TTC549 (cell line): ENCODE data around the gene GALR2.

Experiments used
- FAIRE-seq: peaks from 2 replicates; lab custom pipeline; 2012; peaks lifted over from hg19 to GRCh38; lab: Jason Lieb, UNC

The GALR2 gene

GRCh38 chr17:76095943-76096342 lies 21.4 kb downstream of the GALR2 start:
- no peak for FAIRE-seq

DNA sequence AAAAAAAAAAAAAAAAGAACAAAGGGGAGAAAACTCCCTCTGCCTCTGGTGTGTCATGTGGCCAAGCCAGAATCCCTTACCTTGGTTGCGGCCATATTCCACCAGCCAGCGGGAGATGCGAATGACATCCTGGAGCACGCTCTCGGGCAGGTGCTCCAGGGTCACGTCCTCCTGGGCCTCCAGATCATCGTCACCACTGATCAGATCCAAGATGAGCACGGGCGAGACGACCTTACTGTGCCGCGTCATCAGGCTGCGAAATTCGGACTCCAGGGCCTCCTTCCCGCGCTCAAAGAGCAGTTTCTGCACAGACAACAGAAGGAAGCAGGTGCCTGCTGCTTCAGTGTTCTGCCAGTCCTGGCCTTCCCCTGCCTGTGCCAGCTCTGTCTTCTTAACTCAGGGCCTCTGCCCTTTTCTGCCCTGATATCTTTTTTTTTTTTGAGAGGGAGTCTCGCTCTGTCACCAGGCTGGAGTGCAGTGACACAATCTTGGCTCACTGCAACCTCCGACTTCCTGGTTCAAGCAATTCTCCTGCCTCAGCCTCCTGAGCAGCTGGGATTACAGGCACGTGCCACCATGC lies 23.2 kb downstream of the GALR2 start:
- no peak for FAIRE-seq

GRCh38 chr17:76102944-76103273 lies 28.3 kb downstream of the GALR2 start:
- no peak for FAIRE-seq

DNA sequence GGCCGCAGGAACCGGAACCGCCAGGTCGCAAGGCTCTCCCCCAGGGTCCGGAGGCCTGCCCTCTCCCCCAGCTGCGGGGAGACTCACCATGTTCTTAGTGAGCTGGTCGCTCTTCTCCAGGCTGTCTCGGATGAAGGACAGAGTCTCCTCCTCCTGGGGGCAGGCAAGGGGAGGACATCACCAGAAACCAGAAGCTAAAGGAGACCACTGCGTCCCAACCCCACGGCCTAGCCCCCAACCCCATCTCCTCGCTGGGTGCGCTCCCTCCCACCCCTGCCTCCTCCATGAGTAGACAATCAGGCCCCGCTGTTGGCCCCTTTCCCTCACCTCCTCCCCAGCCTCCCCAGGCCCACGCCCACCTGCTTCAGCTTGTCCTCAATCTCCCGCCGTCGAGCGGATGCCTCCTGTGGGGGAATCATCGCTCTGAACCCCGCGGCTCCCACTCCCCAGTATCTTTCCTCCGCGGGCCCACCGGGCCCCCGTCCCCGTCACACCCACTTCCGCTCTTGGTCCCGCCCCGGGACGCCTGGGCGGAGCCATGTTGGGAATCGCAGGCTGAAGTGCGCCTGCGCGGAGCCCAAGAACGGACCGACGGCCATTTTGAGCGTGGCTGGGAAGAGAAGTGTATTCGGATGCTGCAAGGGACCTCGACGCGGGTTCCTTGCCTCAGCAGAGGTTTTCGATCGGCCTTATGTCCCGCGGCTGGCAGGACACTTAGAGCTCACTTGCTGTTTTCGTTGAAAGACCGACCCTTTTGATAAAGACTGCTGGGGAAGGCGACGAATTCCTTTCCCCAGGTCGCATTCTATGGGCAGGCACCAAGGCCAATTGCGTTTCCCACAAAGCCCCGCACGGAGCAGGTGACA lies 28.9 kb downstream of the GALR2 start, which contains the start of gene EXOC7:
EXOC7 (minus strand) TSS at position 514 of the 866 bp plus-strand sequence; CDS start at position 419, 95 bp downstream.
- no peak for FAIRE-seq

- no peak for FAIRE-seq
These were observed 29.7 kb downstream of the GALR2 start for GRCh38 chr17:76104140-76104895.

GRCh38 chr17:76104896-76105231 lies 30.3 kb downstream of the GALR2 start:
- FAIRE-seq: no peak

GRCh38 chr17:76106703-76107102 lies 32.1 kb downstream of the GALR2 start:
- FAIRE-seq: no peak

- no peak for FAIRE-seq
These were observed 32.9 kb downstream of the GALR2 start for GRCh38 chr17:76107509-76107908.

- no peak for FAIRE-seq
These were observed 37.4 kb downstream of the GALR2 start for GRCh38 chr17:76111956-76112355.

DNA sequence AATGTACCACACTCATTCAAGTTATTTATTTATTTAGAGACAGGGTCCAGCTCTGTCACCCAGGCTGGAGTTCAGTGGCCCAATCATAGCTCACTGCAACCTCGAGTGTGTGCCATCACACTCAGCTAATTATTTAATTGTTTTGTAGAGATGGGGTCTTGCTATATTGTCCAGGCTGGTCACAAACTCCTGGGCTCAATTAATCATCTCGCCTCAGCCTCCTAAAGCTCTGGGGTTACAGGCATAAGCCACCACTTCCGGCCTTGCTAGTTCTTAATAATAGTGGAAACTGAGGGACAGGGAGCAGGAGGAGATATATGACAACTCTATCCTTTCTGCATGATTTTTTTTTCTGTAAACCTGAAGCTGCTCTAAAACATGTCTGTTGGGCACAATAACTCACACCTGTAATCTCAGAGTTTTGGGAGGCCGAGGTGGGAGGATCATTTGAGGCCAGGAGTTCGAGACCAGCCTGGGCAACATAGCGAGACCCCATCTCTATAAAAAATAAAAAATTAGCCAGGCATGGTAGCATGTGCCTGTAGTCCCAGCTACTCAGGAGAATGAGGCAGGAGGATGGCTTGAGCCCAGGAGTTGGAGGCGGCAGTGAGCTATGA lies 40.7 kb downstream of the GALR2 start:
- FAIRE-seq: no peak

GRCh38 chr17:76119409-76120371 lies 45.1 kb downstream of the GALR2 start:
- no peak for FAIRE-seq

DNA sequence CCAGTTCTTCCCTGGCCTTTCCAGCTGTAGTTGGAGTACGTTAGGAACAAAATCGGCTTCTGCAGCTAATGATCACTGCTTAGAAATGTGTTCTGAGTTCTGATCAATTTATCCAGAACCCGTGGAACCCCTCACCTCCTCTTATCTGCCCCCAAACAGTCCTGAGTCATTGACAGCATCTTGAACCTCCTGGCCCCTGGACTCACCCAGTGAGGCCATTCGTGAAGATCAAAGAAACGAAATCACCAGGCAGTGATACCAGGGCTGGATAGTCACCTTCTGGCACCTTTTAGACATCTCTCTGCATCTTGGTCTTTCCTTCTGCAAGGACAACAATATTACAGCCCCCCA lies 46.1 kb downstream of the GALR2 start:
- FAIRE-seq: no peak

DNA sequence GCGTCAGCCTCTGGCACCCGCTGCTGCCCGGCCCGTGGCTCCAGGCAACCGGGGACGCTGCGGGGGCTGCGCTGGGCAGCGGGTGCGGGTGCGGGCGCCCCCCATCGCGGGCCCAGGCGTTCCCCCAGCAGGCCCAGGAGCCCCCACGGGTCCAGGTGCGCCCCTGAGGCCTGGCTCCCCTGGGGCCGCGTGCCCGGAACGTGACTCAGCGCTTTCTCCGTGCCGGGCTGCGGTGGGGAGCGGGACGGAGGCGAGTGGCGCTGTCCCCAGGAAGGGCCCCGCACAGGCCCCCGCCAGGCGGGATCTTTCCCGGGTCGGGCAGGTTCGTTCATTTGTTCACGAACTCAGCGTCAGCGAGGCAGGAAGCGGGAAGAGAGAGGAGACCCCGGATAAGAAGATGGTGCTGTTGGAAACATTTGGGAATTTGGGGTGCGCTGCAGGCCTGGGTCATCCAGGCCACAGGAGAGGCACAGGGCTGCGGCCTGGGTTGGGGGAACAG lies 47.4 kb downstream of the GALR2 start:
- FAIRE-seq: no peak

GRCh38 chr17:76122431-76123190 lies 48.0 kb downstream of the GALR2 start:
- FAIRE-seq: no peak

DNA sequence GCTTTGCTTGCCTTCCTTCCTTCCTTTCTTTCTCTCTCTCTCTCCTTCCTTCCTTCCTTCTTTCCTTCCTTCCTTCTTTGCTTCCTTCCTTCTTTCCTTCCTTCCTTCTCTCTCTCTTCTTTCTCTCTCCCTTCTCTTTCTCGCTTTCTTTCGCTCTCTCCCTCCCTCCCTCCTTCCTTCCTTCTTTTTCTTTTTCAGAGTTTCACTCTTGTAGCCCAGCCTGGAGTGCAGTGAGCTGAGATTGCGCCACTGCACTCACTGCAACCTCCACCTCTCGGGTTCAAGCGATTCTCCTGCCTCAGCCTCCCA lies 48.6 kb downstream of the GALR2 start:
- no peak for FAIRE-seq

DNA sequence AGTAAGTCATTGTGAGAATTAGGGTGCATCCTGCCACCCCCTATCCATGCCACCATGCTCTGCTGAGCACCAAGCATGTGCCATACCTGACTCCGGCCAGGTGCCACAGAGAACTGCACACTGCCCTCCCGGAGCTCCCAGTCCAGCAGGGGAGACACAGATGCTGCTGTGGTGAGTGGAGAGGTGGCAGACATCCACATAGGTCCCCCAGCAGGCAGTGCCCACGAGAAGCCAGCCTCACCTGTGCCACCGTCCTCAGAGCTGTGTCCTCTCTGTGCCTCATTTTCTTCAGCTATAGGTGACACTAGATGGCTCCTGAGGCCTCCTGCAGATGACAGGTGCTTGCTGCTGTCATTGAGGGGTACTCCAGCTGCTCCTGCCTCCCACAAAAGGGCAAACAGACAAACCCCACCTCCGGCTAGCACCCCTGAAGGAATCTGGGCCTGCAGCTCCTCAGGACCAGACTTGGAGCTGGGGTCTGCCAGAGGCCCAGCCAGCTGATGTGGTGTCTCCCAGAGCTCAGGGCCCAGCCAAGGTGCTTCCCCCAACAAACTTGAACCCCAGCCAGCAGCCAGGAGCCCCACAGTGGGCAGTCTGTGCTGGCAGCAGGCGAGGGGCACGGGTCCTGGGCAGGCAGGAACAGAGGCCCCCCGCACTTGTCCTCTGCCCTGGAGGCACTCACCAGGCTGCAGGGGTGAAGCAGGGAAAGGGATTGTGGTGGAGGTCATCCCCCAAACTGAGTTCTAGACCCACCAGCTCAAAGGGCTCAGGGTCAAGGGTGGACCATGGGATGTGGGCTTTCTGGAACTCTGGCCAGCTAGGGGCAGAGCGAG lies 49.4 kb downstream of the GALR2 start:
- FAIRE-seq: no peak

- no peak for FAIRE-seq
These were observed 50.2 kb downstream of the GALR2 start for GRCh38 chr17:76124582-76125390.

- no peak for FAIRE-seq
These were observed 50.8 kb downstream of the GALR2 start for GRCh38 chr17:76125391-76125675.

GRCh38 chr17:76125922-76126321 lies 51.3 kb downstream of the GALR2 start:
- no peak for FAIRE-seq
